GM19351 (cell line): ENCODE measurements around the gene SLC25A41.

ENCODE experiments used
- ATAC-seq: cut with Tn5 transposase; IDR thresholded peaks from one replicate; pipeline ENCODE4 v1.9.1; 2021; ENCODE audit warnings: mild to moderate bottlenecking, moderate library complexity; ENCODE audit not compliant: unreplicated experiment

The SLC25A41 gene

DNA sequence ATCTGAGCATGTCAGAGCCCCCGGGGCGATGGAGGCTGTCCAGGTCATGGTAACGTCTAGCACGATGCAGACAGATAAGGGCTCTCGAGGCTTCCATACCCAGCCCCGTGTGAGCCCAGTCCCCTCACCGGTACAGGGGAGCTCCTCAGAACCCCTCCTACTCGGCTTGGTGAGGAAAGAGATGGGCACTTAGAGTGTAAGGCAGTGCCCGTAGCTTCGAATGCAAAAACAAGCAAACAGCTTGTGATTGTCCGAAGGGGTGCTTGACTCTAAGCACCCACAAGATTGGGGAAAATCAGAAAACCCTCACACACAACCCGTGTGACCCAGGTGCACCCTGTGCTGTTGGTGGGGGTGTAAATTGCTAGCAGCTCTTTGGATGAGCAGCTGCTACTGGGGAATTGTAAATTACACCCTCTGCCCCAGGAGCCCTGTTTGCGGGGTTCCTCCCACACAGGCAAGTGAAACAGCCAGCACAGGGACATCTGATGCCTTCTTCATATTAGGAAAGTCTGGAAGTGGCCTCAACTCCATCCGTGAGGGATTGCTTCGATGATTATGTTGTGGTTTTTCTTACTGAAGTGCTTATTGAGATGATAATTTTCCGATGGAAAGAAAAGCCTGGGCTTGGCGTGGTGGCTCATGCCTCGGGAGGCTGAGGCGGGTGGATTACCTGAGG lies 56.9 kb downstream of the SLC25A41 start:
- ATAC-seq = no peak
